Endothelial cell (in vitro differentiated cells): ENCODE results near the gene LACTB. TPM values are rescaled to one million over a fixed set of nuclear protein-coding genes. Genes with fewer than 3 reads are reported as not detected.

Experiments
- DNase-seq: peaks from one replicate; pipeline ENCODE4 v3.0.0; 2021; ENCODE audit warnings: low spot score
- H3K27ac Mint-ChIP-seq: one replicate; pipeline ENCODE4 v1.8.0; 2021; ENCODE audit warnings: mixed read lengths, inconsistent platforms; ENCODE audit not compliant: unreplicated experiment
- H3K27me3 Mint-ChIP-seq: one replicate; pipeline ENCODE4 v1.8.0; 2021; ENCODE audit warnings: mild to moderate bottlenecking, moderate library complexity, mixed read lengths, inconsistent platforms; ENCODE audit not compliant: unreplicated experiment
- H3K36me3 Mint-ChIP-seq: one replicate; pipeline ENCODE4 v1.8.0; 2021; ENCODE audit warnings: mild to moderate bottlenecking, low read depth, mixed read lengths, inconsistent platforms; ENCODE audit not compliant: unreplicated experiment
- H3K4me1 Mint-ChIP-seq: one replicate; pipeline ENCODE4 v1.8.0; 2021; ENCODE audit warnings: mild to moderate bottlenecking, mixed read lengths, inconsistent platforms; ENCODE audit not compliant: unreplicated experiment
- H3K4me3 Mint-ChIP-seq: one replicate; pipeline ENCODE4 v1.8.0; 2021; ENCODE audit warnings: mild to moderate bottlenecking, mixed read lengths, inconsistent platforms; ENCODE audit not compliant: unreplicated experiment
- H3K9me3 Mint-ChIP-seq: one replicate; pipeline ENCODE4 v1.8.0; 2021; ENCODE audit warnings: mixed read lengths, inconsistent platforms; ENCODE audit not compliant: unreplicated experiment
- CTCF ChIP-seq: fragments of 200-600 bp; sonication (generic); IDR thresholded peaks from one replicate; pipeline ENCODE4 v1.5.0; 2021; ENCODE audit warnings: antibody characterized with exemption; ENCODE audit not compliant: unreplicated experiment
- total RNA-seq: library from RNA; stranded (reverse); fragmentation: NEBNext Ultra II Directional; extraction: Animal tissue kit (Norgen Biotek cat#: 25700); gene quantifications from one replicate; pipeline ENCODE4 v1.2.1, GENCODE V29; 2021; ENCODE audit not compliant: unreplicated experiment

Gene LACTB
- total RNA-seq, 1 donor from 2014 or later, result 10.1 TPM

- H3K27ac Mint-ChIP-seq, result no peak overlapping the region
- no peaks in the 10 kb centered on the region for H3K27me3 Mint-ChIP-seq
- H3K4me3 Mint-ChIP-seq, result no peak overlapping the region
- H3K4me1 Mint-ChIP-seq, result no peaks in the 10 kb centered on the region
- no peak for TF ChIP-seq CTCF
- H3K9me3 Mint-ChIP-seq, result no peaks in the 10 kb centered on the region
- DNase-seq, result no peak
- H3K36me3 Mint-ChIP-seq, result peaks cover 4% of the 10 kb centered on the region
These were observed 25.0 kb downstream of the LACTB start for GRCh38 chr15:63146684-63147083.

- Mint-ChIP-seq H3K4me3 (no peak overlapping the region), H3K4me1 (peaks cover 1% of the 10 kb centered on the region), H3K9me3 (no peaks in the 10 kb centered on the region), H3K27ac (no peak overlapping the region), H3K36me3 (peaks cover 10% of the 10 kb centered on the region), H3K27me3 (no peaks in the 10 kb centered on the region)
- no peak for TF ChIP-seq CTCF
- DNase-seq, result no peak
These were observed 30.0 kb downstream of the LACTB start for GRCh38 chr15:63151665-63152064.

- no peaks in the 10 kb centered on the region for H3K9me3 Mint-ChIP-seq
- H3K27me3 Mint-ChIP-seq, result peaks cover 2% of the 10 kb centered on the region
- peak overlapping the region; percentile 98 for H3K4me3 Mint-ChIP-seq
- peaks cover 7% of the 10 kb centered on the region for H3K4me1 Mint-ChIP-seq
- H3K36me3 Mint-ChIP-seq, result peaks cover 10% of the 10 kb centered on the region
- DNase-seq, result no peak
- H3K27ac Mint-ChIP-seq, result no peak overlapping the region
- no peak for TF ChIP-seq CTCF
These were observed 33.8 kb downstream of the LACTB start for GRCh38 chr15:63155486-63155885.

GRCh38 chr15:63156086-63156710 is 34.5 kb downstream of the LACTB start:
- TF ChIP-seq CTCF, result no peak
- Mint-ChIP-seq H3K4me3 (peak overlapping the region; percentile 98), H3K36me3 (peaks cover 10% of the 10 kb centered on the region), H3K4me1 (peaks cover 7% of the 10 kb centered on the region), H3K27ac (peak overlapping the region; percentile 88), H3K9me3 (no peaks in the 10 kb centered on the region), H3K27me3 (peaks cover 2% of the 10 kb centered on the region)
- no peak for DNase-seq

- Mint-ChIP-seq H3K36me3 (peaks cover 10% of the 10 kb centered on the region), H3K9me3 (no peaks in the 10 kb centered on the region), H3K27ac (peak overlapping the region; percentile 88), H3K4me1 (peaks cover 7% of the 10 kb centered on the region), H3K4me3 (peak overlapping the region; percentile 98), H3K27me3 (peaks cover 2% of the 10 kb centered on the region)
- TF ChIP-seq CTCF, result no peak
- no peak for DNase-seq
These were observed 35.1 kb downstream of the LACTB start for GRCh38 chr15:63156755-63157117.
